Activated T-cell treated with anti-CD3 and anti-CD28 coated beads, Interleukin-2, amount 50 U/mL, for 48 hours (primary cell): ENCODE measurements around the gene MXRA7.
"Not testable (repeated sequence)": the region's sequence is repeated elsewhere in the genome, so short reads cannot be mapped to it uniquely, and the experiment has no call there.

Experiments
- DNase-seq, 2 experiments: peaks; one replicate each; pipeline ENCODE4 v3.0.0-alpha.2; 2020

The MXRA7 gene

DNA sequence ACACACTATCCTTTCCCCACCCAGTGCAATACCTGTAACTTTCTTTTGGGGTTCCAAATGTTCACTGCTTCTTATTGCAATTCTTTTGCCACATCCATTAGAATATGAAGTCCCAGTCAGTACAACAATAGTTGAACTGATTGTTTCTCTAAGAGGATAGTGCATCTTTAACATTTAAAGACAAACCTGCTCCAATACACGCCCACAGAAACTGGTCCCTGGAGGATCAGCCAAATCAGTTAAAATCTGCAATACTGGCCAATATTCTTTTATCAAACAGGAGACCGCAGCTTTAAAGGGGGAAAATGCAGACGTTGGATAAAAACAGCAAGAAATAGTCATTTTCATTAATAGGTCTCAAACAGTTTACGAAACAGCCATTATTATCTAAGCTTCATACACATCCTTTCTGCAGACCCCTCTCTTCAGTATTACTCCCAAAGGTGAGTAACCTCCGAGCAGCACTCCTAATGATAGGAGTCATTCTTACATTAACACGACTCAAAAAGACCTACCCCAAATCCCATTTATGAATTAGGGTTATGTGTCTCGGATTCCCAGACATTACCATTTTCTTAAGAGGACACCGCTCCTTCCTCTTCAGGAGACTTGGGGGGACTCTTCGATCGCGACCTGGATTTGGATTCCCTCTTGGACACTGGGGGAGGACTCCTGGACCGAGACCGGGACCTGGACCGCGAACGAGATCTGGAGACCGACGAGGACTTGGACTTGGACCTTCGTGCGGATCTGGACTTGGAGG is 25.0 kb upstream of the MXRA7 start:
- DNase-seq: no peak

DNA sequence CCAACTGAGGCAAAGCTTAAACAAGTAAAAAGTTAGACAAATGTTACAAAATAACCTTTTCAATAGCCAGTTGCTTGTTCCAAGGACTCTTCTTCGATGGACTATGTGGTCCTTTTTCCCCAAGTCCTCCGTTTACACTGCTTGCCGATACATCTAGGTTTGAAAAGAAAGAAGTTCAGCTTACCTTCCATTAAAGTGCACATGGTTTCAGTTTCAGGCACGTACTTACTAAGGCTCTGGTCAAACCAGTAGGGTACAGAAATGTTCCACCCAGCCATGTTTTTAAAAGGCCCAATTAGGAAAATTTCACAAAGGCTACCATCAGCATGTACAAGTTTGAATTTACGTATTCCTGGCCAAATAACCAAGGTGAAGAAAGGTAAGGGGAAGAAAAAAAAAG is 24.2 kb upstream of the MXRA7 start:
- DNase-seq: no peak

DNA sequence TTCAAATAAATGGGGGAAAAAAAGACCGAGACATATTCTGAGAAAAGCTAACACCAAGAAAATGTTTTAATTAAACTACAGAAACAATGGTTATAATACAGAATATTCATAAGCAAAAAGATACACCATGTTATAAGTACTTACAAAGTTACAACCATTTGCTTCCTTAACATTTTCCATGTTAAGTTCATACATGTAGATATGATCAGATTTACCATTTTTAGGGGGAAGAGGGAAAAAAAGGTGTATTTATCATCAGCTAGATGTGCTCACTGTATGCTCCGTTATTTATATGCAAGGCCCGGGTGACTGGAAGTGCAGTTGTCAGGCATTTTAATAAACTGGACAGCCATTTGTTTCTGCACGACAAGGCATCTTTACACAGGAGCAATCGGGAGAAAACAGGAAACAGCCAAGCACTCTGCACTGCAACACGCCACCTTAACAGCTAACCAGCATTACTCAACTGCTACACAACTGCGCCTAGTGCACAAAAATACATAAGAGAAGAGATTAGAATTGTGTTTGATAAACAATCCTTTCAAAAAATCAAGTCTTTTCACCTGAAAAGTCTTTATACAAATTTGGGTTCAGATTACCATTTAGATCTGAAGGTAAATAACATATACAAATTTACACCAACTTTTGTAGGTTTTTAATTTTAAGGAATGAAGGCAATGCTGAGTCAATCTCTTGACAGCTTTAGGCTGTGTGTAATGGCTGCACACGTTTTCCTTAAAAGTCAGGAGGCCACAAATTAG is 23.5 kb upstream of the MXRA7 start:
- peak in 1 of 2 experiments; percentile 24 for DNase-seq

GRCh38 chr17:76733618-76733957 is 22.8 kb upstream of the MXRA7 start:
- no peak for DNase-seq

- no peak for DNase-seq
Observed at GRCh38 chr17:76732734-76733617, 22.2 kb upstream of the MXRA7 start.

DNA sequence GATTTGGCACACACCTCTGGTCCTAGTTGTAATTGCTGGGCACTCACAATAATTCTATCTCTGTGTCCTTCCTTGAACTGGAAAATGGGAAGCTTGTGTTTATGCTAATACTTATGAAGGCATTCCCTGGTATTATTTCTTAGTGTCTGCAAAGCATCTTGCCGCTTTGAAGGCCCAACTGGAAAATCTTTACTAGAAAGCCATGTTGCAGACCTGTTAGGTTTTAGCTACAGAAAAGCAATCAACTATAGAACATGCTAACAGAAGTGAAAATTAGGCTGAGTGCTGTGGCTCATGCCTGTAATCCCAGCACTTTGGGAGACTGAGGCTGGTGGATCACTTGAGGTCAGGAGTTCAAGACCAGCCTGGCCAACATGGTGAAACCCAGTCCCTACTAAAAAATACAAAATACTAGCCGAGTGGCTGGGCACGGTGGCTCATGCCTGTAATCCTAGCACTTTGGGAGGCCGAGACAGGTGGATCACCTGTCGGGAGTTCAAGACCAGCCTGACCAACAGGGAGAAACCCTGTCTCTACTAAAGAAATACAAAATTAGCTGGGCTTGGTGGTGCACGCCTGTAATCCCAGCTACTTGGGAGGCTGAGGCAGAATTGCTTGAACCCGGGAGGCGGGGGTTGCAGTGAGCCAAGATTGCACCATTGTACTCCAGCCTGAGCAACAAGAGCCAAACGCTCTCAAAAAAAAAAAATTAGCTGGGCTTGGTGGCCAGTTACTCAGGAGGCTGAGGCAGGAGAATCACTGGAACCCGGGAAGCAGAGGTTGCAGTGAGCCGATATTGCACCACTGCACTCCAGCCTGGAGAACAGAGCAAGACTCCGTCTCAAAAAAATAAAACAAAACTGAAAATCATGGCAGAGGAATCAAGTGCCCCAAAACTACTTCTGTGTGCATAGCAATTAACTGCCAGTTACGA is 21.3 kb upstream of the MXRA7 start:
- not testable (repeated sequence) for DNase-seq

DNA sequence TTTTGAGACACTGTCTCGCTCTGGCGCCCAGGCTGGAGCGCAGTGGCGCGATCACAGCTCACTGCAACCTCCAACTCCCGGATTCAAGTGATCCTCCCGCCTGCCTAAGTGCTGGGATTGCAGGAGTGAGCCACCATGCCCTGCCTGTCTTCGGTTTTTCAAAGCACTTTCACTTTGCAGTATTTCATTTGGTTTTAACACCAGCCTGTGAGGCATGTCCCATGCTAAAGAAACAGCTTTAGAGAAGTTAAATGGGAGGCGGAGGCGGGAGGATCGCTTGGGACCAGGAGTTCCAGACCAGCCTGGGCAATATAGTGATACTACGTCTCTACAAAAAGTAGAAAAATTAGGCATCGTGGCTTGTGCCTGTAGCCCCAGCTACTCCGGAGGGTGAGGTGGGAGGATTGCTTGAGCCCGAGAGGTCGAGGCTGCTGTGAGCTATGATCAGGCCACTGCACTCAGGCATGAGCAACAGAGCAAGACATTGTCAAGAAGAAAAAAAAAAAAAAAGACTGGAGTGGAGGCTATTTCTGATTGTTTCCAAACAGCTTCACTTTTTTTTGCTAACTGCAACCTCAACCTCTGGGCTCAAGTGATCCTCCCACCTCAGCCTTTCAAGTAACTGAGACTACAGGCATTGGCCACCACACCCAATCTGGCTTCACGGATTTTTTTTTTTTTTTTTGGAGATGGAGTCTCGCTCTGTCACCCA is 17.1 kb upstream of the MXRA7 start:
- DNase-seq: peak; percentile 48

- DNase-seq: peak; percentile 83 to 88
Observed at GRCh38 chr17:76726776-76727718, 16.3 kb upstream of the MXRA7 start, which contains the start of gene METTL23. METTL23 (plus strand) TSS chr17:76726839; CDS start chr17:76729711, 2,872 bp downstream.

- peak; percentile 93 to 96 for DNase-seq
Observed at GRCh38 chr17:76726231-76726775, 15.5 kb upstream of the MXRA7 start, which contains the start of gene JMJD6. JMJD6 (minus strand) TSS chr17:76726606; CDS start chr17:76726475, 131 bp downstream.

DNA sequence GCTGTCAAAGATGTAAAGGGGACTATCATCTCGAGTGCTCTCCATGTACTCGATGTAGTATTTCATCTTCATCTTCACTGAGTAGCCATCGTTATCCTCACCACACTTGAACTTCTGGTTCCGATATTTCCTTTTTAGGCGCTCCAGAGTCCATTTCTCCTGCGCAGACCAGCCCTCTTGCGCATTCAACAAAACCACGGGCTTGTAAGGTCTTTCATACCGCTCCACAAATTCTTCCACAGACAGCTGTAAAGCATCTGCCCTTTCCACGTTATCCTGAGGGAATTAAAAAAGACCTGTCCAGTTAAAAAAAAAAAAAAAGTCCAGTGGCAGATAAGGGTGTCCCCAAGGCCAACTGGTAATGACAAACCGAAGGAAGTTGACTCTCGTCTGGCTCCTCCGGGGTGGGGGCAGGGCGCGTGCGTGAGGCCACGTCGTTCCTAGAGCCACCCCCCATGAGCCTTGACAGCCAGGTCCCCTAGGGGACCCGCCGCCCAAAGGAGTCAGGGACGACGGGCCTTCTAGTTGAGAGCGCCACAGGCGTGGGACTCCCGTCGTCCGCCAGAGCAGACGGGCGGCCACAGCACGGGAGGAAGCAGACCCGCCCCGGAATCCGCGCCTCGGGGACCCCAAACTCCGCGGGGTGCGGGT is 14.9 kb upstream of the MXRA7 start:
- DNase-seq: peak; percentile 82 to 85

GRCh38 chr17:76723812-76724211 is 13.0 kb upstream of the MXRA7 start:
- DNase-seq: no peak

- DNase-seq: not testable (repeated sequence)
Observed at GRCh38 chr17:76722977-76723376, 12.2 kb upstream of the MXRA7 start.

DNA sequence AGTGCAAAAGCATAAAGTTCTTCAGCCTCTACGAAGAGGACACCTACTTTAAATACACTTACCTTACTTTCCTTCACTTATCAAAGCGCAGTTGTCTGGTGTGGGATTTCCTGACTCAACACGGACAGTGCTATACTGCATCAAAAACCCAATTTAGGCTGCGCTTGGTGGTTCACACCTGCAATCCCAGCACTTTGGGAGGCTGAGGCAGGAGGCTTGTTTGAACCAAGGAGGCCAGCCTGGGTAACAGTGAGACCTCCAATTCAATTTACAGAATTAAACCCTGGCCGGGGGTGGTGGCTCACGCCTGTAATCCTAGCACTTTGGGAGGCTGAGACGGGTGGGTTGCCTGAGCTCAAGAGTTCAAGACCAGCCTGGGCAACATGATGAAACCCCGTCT is 11.5 kb upstream of the MXRA7 start:
- DNase-seq: no peak

- no peak for DNase-seq
Observed at GRCh38 chr17:76721463-76721862, 10.7 kb upstream of the MXRA7 start.

GRCh38 chr17:76720941-76721340 is 10.2 kb upstream of the MXRA7 start:
- no peak for DNase-seq

DNA sequence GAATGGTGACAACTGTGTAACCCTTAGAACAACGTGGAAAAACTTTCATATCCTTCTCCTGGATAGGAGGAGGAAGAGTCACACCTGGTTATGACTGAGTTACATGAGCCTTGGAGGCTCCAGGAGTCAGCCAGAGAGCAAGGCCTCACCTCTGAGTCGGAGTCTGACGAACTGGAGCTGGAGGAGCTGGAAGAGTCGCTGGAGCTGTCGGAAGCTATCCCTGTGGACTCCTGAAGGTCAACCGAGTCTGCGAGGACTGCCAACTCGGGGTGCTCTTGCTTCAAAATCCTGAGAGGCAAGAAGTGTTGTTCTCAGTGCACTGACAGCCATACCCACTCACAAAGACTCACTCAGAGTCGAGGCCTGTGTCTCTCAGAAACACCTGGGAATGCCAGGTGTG is 9.4 kb upstream of the MXRA7 start:
- no peak for DNase-seq

DNA sequence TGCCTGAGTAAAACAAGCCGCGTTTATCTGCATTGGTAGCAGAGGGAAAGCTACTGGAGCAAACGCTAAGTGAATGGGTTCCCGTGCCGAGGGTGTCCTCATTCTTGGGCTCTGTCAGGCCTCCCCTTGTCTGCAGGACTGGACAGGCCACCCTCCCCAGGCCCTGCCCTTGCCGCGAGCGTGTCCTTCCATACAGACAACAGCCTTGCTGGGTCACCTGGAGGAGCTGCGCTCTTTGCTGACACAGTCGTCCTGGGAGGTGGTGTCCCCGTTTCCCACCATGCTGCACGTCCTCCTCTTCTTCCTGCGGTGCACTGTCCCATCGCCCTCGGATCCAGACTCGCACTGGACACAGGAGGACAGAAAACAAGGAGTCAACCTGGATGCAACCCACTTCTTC is 7.8 kb upstream of the MXRA7 start:
- DNase-seq: no peak

GRCh38 chr17:76716839-76717215 is 6.1 kb upstream of the MXRA7 start:
- DNase-seq: no peak

DNA sequence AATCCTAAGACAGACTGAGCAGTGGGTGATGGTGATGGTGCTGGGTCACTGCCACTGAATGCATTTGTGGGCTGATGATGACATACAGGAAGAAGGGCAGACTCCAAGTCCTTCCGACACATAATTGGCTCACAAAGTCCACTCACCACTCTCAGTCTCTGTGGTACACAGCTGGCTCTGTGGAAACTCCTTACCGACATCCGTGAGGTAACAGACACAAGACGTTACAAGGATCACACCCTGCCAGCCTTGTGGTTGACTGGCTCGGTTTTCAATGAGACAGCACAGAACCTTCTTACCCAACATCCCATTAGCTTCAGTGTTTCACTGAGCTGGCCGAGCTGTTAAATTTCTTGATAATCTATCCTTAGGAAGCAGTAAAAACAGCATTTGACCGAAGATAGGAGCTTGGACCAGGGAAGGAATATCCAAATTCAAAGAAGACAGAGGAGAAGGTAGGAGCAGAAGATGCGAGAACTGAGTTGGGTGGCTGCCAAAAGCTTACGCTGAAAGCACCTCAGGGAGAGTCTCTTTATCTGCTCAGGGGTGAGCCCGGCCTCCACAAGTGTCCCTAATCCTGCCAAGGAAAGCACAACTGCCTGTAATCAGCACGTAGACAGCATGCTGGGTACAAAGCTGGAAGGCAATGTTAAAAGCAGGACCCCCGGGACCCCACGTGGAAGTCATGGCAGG is 5.5 kb upstream of the MXRA7 start:
- DNase-seq: peak; percentile 69 to 72
